WTC11 (cell line): ENCODE results near the gene LCNL1. TPM values are rescaled to one million over a fixed set of nuclear protein-coding genes. Genes with fewer than 3 reads are reported as not detected.

Source experiments
- ATAC-seq: fragments of 200-7000 bp; cut with Tn5 transposase; 2 replicates; pipeline ENCODE4 v1.10.0; 2021; ENCODE audit warnings: mild to moderate bottlenecking, moderate library complexity
- CTCF ChIA-PET: fragments of 300-600 bp; sonication (Branson Sonifier 250); formaldehyde crosslinking; loops from one replicate; lab custom pipeline; 2021; ENCODE audit warnings: antibody characterized with exemption; lab: Charles Lee
- POLR2A ChIA-PET: fragments of 350-600 bp; sonication (Branson Sonifier 250); formaldehyde crosslinking; loops from one replicate; lab custom pipeline; 2021; ENCODE audit warnings: antibody characterized with exemption; lab: Charles Lee
- DNase-seq: peaks from one replicate; pipeline ENCODE4 v3.0.0; 2021; ENCODE audit warnings: low spot score
- H3K27ac Mint-ChIP-seq: 2 replicates; pipeline ENCODE4 v1.8.0; 2021; ENCODE audit warnings: mixed read lengths
- H3K27me3 Mint-ChIP-seq: 2 replicates; pipeline ENCODE4 v1.8.0; 2021; ENCODE audit warnings: low read depth, mild to moderate bottlenecking, moderate library complexity, mixed read lengths
- H3K36me3 Mint-ChIP-seq: 2 replicates; pipeline ENCODE4 v1.8.0; 2021; ENCODE audit warnings: mixed read lengths
- H3K4me1 Mint-ChIP-seq: 2 replicates; pipeline ENCODE4 v1.8.0; 2022; ENCODE audit warnings: mixed read lengths
- H3K4me3 Mint-ChIP-seq: 2 replicates; pipeline ENCODE4 v1.8.0; 2021; ENCODE audit warnings: mild to moderate bottlenecking, moderate library complexity, mixed read lengths
- H3K9me3 Mint-ChIP-seq: 2 replicates; pipeline ENCODE4 v1.8.0; 2021; ENCODE audit warnings: mixed read lengths
- ARID4B ChIP-seq: sonication (generic); formaldehyde crosslinking; IDR thresholded peaks from 2 replicates; pipeline ENCODE4 v1.8.0; 2023; ENCODE audit warnings: missing genetic modification reagents, mild to moderate bottlenecking, borderline replicate concordance
- ATF1 ChIP-seq: sonication (generic); formaldehyde crosslinking; IDR thresholded peaks from 2 replicates; pipeline ENCODE4 v1.8.1; 2023; ENCODE audit warnings: mild to moderate bottlenecking, moderate library complexity, missing genetic modification reagents
- ATF6 ChIP-seq: sonication (generic); formaldehyde crosslinking; IDR thresholded peaks from 2 replicates; pipeline ENCODE4 v1.8.1; 2023; ENCODE audit warnings: mild to moderate bottlenecking, missing genetic modification reagents
- CREM ChIP-seq: sonication (generic); formaldehyde crosslinking; IDR thresholded peaks from 2 replicates; pipeline ENCODE4 v1.8.1; 2022; ENCODE audit warnings: mild to moderate bottlenecking, missing genetic modification reagents, moderate library complexity
- HMGA2 ChIP-seq: fragments of 250-450 bp; sonication (Bioruptor Pico); IDR thresholded peaks from 2 replicates; pipeline ENCODE4 v1.4.0; 2021; ENCODE audit warnings: mild to moderate bottlenecking, moderate library complexity
- HMGXB4 ChIP-seq: sonication (generic); formaldehyde crosslinking; IDR thresholded peaks from 2 replicates; pipeline ENCODE4 v1.8.1; 2023; ENCODE audit warnings: mild to moderate bottlenecking, moderate library complexity, missing genetic modification reagents
- JAZF1 ChIP-seq: fragments of 250-450 bp; sonication (Bioruptor Pico); IDR thresholded peaks from 2 replicates; pipeline ENCODE4 v1.9.0; 2021; ENCODE audit warnings: moderate library complexity, mild to moderate bottlenecking, inconsistent platforms
- OVOL2 ChIP-seq: fragments of 250-450 bp; sonication (Bioruptor Pico); IDR thresholded peaks from 2 replicates; pipeline ENCODE4 v1.9.0; 2021; ENCODE audit warnings: mild to moderate bottlenecking, borderline replicate concordance
- SMAD4 ChIP-seq: sonication (generic); formaldehyde crosslinking; IDR thresholded peaks from 2 replicates; pipeline ENCODE4 v1.8.0; 2022; ENCODE audit warnings: mild to moderate bottlenecking, missing genetic modification reagents
- ZNF416 ChIP-seq: fragments of 250-450 bp; sonication (Bioruptor Pico); IDR thresholded peaks from 2 replicates; pipeline ENCODE4 v1.9.0; 2021; ENCODE audit warnings: mild to moderate bottlenecking, inconsistent platforms
- ZNF423 ChIP-seq: fragments of 250-450 bp; sonication (Bioruptor Pico); IDR thresholded peaks from 2 replicates; pipeline ENCODE4 v2.1.2; 2022; ENCODE audit warnings: mild to moderate bottlenecking, moderate library complexity
- ZNF671 ChIP-seq: fragments of 250-450 bp; sonication (Bioruptor Pico); IDR thresholded peaks from 2 replicates; pipeline ENCODE4 v1.8.0; 2021; ENCODE audit warnings: mild to moderate bottlenecking
- total RNA-seq: library from RNA; stranded (reverse); gene quantifications from 3 replicates; pipeline ENCODE4 v1.2.3, GENCODE V29; 2021

LCNL1 gene
- total RNA-seq, 1 experiment from 2014 or later = 0.50 TPM

GRCh38 chr9:136953771-136954269 is 29.0 kb upstream of the LCNL1 start:
- H3K9me3 Mint-ChIP-seq = peaks cover 9% of the 10 kb centered on the region
- ATAC-seq (no peak), DNase-seq (no peak)
- H3K4me3 Mint-ChIP-seq = no peak overlapping the region
- TF ChIP-seq OVOL2 (CRISPR knock-in tag) (no peak), SMAD4 (CRISPR knock-in tag) (no peak), ATF1 (CRISPR knock-in tag) (no peak), CREM (CRISPR knock-in tag) (no peak), ZNF416 (CRISPR knock-in tag) (no peak), HMGA2 (no peak), ZNF671 (CRISPR knock-in tag) (no peak), JAZF1 (no peak), ATF6 (CRISPR knock-in tag) (no peak)
- ChIA-PET POLR2A (no interaction called here), CTCF (interaction anchor here (0.8 to 2.9 kb wide), 4 partner anchors 10 to 75 kb away, joined by 3 to 17 read pairs (median 4); no protein-coding TSS in a partner anchor)
- H3K36me3 Mint-ChIP-seq = no peaks in the 10 kb centered on the region
- H3K4me1 Mint-ChIP-seq = no peaks in the 10 kb centered on the region
- H3K27me3 Mint-ChIP-seq = no peaks in the 10 kb centered on the region
- H3K27ac Mint-ChIP-seq = no peak overlapping the region

DNA sequence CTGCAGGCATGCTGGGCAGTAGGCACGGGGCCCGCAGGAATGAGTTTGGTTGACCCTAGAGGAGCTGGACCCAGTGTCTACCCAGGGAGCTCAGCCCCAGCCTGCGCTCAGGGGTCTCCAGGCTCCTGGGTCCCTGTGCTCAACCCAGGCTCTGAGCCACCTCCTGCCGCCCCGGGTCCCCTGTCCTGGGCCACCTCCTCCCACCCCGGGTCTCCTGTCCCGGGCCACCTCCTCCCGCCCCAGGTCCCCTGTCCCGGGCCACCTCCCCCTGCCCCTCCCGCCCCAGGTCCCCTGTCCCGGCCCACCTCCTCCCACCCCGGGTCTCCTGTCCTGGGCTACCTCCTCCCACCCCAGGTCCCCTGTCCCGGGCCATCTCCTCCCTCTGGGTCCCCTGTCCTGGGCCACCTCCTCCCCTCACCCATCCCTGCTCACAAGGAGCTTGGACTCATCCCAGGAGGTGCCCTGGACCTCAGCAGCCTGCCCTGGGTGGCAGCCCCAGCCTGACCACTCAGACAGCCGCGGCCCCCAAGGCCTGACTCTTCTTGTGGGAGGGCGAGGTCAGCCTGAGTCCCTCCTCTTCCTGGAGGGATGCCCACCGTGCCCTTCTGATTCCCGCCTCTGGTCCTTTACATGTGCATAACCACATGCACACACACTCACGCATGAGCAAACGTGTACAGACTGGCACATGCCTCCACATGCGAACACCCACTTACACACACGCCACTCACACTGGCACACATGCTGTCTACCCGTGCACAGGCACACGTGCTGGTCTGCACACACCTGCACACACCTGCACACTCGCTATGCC is 28.3 kb upstream of the LCNL1 start:
- Mint-ChIP-seq H3K4me1 (no peaks in the 10 kb centered on the region), H3K4me3 (no peak overlapping the region), H3K27ac (no peak overlapping the region; the same call in 1 of the 2 replicates), H3K9me3 (peaks cover 9% of the 10 kb centered on the region), H3K27me3 (no peaks in the 10 kb centered on the region), H3K36me3 (no peaks in the 10 kb centered on the region)
- ChIA-PET POLR2A (no interaction called here), CTCF (interaction anchor here (0.8 to 2.9 kb wide), 4 partner anchors 21 to 81 kb away, joined by 4 to 17 read pairs (median 4); no protein-coding TSS in a partner anchor)
- no peak for DNase-seq
- ATAC-seq = no peak
- TF ChIP-seq ZNF423 (no peak), ARID4B (no peak), HMGXB4 (CRISPR knock-in tag) (no peak), ZNF671 (CRISPR knock-in tag) (no peak)
